ENCODE measurements around the gene CFAP157.

CFAP157 gene

GRCh38 chr9:127680226-127680625, 26.6 kb upstream of the CFAP157 start:
- H3K27me3 ChIP-seq (ENCODE audit: low read depth, low read length): no peaks in the 10 kb centered on the region
- H3K4me1 ChIP-seq (ENCODE audit: control insufficient read depth in 1 of 2, insufficient read depth in 2 of 2, low read length in 2 of 2): no peaks in the 10 kb centered on the region
- peaks cover 20 to 84% of the 10 kb centered on the region in 2 donors for H3K36me3 ChIP-seq (ENCODE audit: control insufficient read depth in 1 of 2, insufficient read depth in 2 of 2, low read length in 2 of 2)
- H3K9me3 ChIP-seq (ENCODE audit: control insufficient read depth in 1 of 2, low read length in 2 of 2): no peaks in the 10 kb centered on the region
- no peak overlapping the region for H3K4me3 ChIP-seq (ENCODE audit: low read depth in 1 of 2, low read length in 2 of 2)
- H3K27ac ChIP-seq (ENCODE audit: low read length): no peak overlapping the region

GRCh38 chr9:127680846-127681245, 25.9 kb upstream of the CFAP157 start:
- Histone ChIP-seq H3K4me1 (ENCODE audit: control insufficient read depth in 1 of 2, insufficient read depth in 2 of 2, low read length in 2 of 2) (no peaks in the 10 kb centered on the region), H3K36me3 (ENCODE audit: control insufficient read depth in 1 of 2, insufficient read depth in 2 of 2, low read length in 2 of 2) (peaks cover 18 to 78% of the 10 kb centered on the region in 2 donors), H3K9me3 (ENCODE audit: control insufficient read depth in 1 of 2, low read length in 2 of 2) (no peaks in the 10 kb centered on the region), H3K27me3 (ENCODE audit: low read depth, low read length) (no peaks in the 10 kb centered on the region), H3K27ac (ENCODE audit: low read length) (no peak overlapping the region), H3K4me3 (ENCODE audit: low read depth in 1 of 2, low read length in 2 of 2) (no peak overlapping the region)

GRCh38 chr9:127682351-127683136, 24.2 kb upstream of the CFAP157 start:
- H3K27ac ChIP-seq (ENCODE audit: low read length): no peak overlapping the region
- H3K36me3 ChIP-seq (ENCODE audit: control insufficient read depth in 1 of 2, insufficient read depth in 2 of 2, low read length in 2 of 2): peaks cover 25 to 63% of the 10 kb centered on the region in 2 donors
- no peaks in the 10 kb centered on the region for H3K9me3 ChIP-seq (ENCODE audit: control insufficient read depth in 1 of 2, low read length in 2 of 2)
- no peaks in the 10 kb centered on the region for H3K4me1 ChIP-seq (ENCODE audit: control insufficient read depth in 1 of 2, insufficient read depth in 2 of 2, low read length in 2 of 2)
- H3K4me3 ChIP-seq (ENCODE audit: low read depth in 1 of 2, low read length in 2 of 2): no peak overlapping the region
- no peaks in the 10 kb centered on the region for H3K27me3 ChIP-seq (ENCODE audit: low read depth, low read length)

GRCh38 chr9:127683723-127684122, 23.1 kb upstream of the CFAP157 start:
- Histone ChIP-seq H3K9me3 (ENCODE audit: control insufficient read depth in 1 of 2, low read length in 2 of 2) (no peaks in the 10 kb centered on the region), H3K27me3 (ENCODE audit: low read depth, low read length) (no peaks in the 10 kb centered on the region), H3K4me3 (ENCODE audit: low read depth in 1 of 2, low read length in 2 of 2) (no peak overlapping the region), H3K27ac (ENCODE audit: low read length) (no peak overlapping the region), H3K4me1 (ENCODE audit: control insufficient read depth in 1 of 2, insufficient read depth in 2 of 2, low read length in 2 of 2) (no peaks in the 10 kb centered on the region), H3K36me3 (ENCODE audit: control insufficient read depth in 1 of 2, insufficient read depth in 2 of 2, low read length in 2 of 2) (peaks cover 27 to 55% of the 10 kb centered on the region in 2 donors)

GRCh38 chr9:127684576-127684975, 22.2 kb upstream of the CFAP157 start:
- Histone ChIP-seq H3K9me3 (ENCODE audit: control insufficient read depth in 1 of 2, low read length in 2 of 2) (no peaks in the 10 kb centered on the region), H3K27ac (ENCODE audit: low read length) (no peak overlapping the region), H3K36me3 (ENCODE audit: control insufficient read depth in 1 of 2, insufficient read depth in 2 of 2, low read length in 2 of 2) (peaks cover 26 to 51% of the 10 kb centered on the region in 2 donors), H3K27me3 (ENCODE audit: low read depth, low read length) (no peaks in the 10 kb centered on the region), H3K4me1 (ENCODE audit: control insufficient read depth in 1 of 2, insufficient read depth in 2 of 2, low read length in 2 of 2) (no peaks in the 10 kb centered on the region), H3K4me3 (ENCODE audit: low read depth in 1 of 2, low read length in 2 of 2) (no peak overlapping the region)

GRCh38 chr9:127686461-127687393, 20.1 kb upstream of the CFAP157 start:
- Histone ChIP-seq H3K27ac (ENCODE audit: low read length) (no peak overlapping the region), H3K4me1 (ENCODE audit: control insufficient read depth in 1 of 2, insufficient read depth in 2 of 2, low read length in 2 of 2) (no peaks in the 10 kb centered on the region), H3K9me3 (ENCODE audit: control insufficient read depth in 1 of 2, low read length in 2 of 2) (no peaks in the 10 kb centered on the region), H3K27me3 (ENCODE audit: low read depth, low read length) (no peaks in the 10 kb centered on the region), H3K36me3 (ENCODE audit: control insufficient read depth in 1 of 2, insufficient read depth in 2 of 2, low read length in 2 of 2) (peaks cover 19 to 51% of the 10 kb centered on the region in 2 donors), H3K4me3 (ENCODE audit: low read depth in 1 of 2, low read length in 2 of 2) (no peak overlapping the region)

- Histone ChIP-seq H3K27me3 (ENCODE audit: low read depth, low read length) (no peaks in the 10 kb centered on the region), H3K4me3 (ENCODE audit: low read depth in 1 of 2, low read length in 2 of 2) (no peak overlapping the region), H3K9me3 (ENCODE audit: control insufficient read depth in 1 of 2, low read length in 2 of 2) (no peaks in the 10 kb centered on the region), H3K4me1 (ENCODE audit: control insufficient read depth in 1 of 2, insufficient read depth in 2 of 2, low read length in 2 of 2) (no peaks in the 10 kb centered on the region), H3K36me3 (ENCODE audit: control insufficient read depth in 1 of 2, insufficient read depth in 2 of 2, low read length in 2 of 2) (peaks cover 13 to 32% of the 10 kb centered on the region in 2 donors), H3K27ac (ENCODE audit: low read length) (no peak overlapping the region)
Measured at GRCh38 chr9:127689329-127690000, 17.3 kb upstream of the CFAP157 start.

- Histone ChIP-seq H3K27ac (ENCODE audit: low read length) (no peak overlapping the region), H3K36me3 (ENCODE audit: control insufficient read depth in 1 of 2, insufficient read depth in 2 of 2, low read length in 2 of 2) (peaks cover 13 to 28% of the 10 kb centered on the region in 2 donors), H3K9me3 (ENCODE audit: control insufficient read depth in 1 of 2, low read length in 2 of 2) (no peaks in the 10 kb centered on the region), H3K4me1 (ENCODE audit: control insufficient read depth in 1 of 2, insufficient read depth in 2 of 2, low read length in 2 of 2) (no peaks in the 10 kb centered on the region), H3K27me3 (ENCODE audit: low read depth, low read length) (no peaks in the 10 kb centered on the region), H3K4me3 (ENCODE audit: low read depth in 1 of 2, low read length in 2 of 2) (no peak overlapping the region)
Measured at GRCh38 chr9:127690735-127691134, 16.1 kb upstream of the CFAP157 start.

- Histone ChIP-seq H3K27ac (ENCODE audit: low read length) (no peak overlapping the region), H3K4me1 (ENCODE audit: control insufficient read depth in 1 of 2, insufficient read depth in 2 of 2, low read length in 2 of 2) (no peaks in the 10 kb centered on the region), H3K4me3 (ENCODE audit: low read depth in 1 of 2, low read length in 2 of 2) (no peak overlapping the region), H3K27me3 (ENCODE audit: low read depth, low read length) (no peaks in the 10 kb centered on the region), H3K36me3 (ENCODE audit: control insufficient read depth in 1 of 2, insufficient read depth in 2 of 2, low read length in 2 of 2) (peaks cover 3 to 28% of the 10 kb centered on the region in 2 donors), H3K9me3 (ENCODE audit: control insufficient read depth in 1 of 2, low read length in 2 of 2) (no peaks in the 10 kb centered on the region)
Measured at GRCh38 chr9:127692071-127692470, 14.7 kb upstream of the CFAP157 start.

- H3K36me3 ChIP-seq (ENCODE audit: control insufficient read depth in 1 of 2, insufficient read depth in 2 of 2, low read length in 2 of 2): peaks cover 3 to 28% of the 10 kb centered on the region in 2 donors
- H3K27ac ChIP-seq (ENCODE audit: low read length): no peak overlapping the region
- H3K4me1 ChIP-seq (ENCODE audit: control insufficient read depth in 1 of 2, insufficient read depth in 2 of 2, low read length in 2 of 2): no peaks in the 10 kb centered on the region
- H3K27me3 ChIP-seq (ENCODE audit: low read depth, low read length): no peaks in the 10 kb centered on the region
- no peaks in the 10 kb centered on the region for H3K9me3 ChIP-seq (ENCODE audit: control insufficient read depth in 1 of 2, low read length in 2 of 2)
- no peak overlapping the region for H3K4me3 ChIP-seq (ENCODE audit: low read depth in 1 of 2, low read length in 2 of 2)
Measured at GRCh38 chr9:127693143-127693542, 13.6 kb upstream of the CFAP157 start.

- Histone ChIP-seq H3K27me3 (ENCODE audit: low read depth, low read length) (no peaks in the 10 kb centered on the region), H3K4me3 (ENCODE audit: low read depth in 1 of 2, low read length in 2 of 2) (no peak overlapping the region), H3K36me3 (ENCODE audit: control insufficient read depth in 1 of 2, insufficient read depth in 2 of 2, low read length in 2 of 2) (peaks cover 2 to 28% of the 10 kb centered on the region in 2 donors), H3K4me1 (ENCODE audit: control insufficient read depth in 1 of 2, insufficient read depth in 2 of 2, low read length in 2 of 2) (no peaks in the 10 kb centered on the region), H3K27ac (ENCODE audit: low read length) (no peak overlapping the region), H3K9me3 (ENCODE audit: control insufficient read depth in 1 of 2, low read length in 2 of 2) (no peaks in the 10 kb centered on the region)
Measured at GRCh38 chr9:127693697-127694096, 13.1 kb upstream of the CFAP157 start.

All from muscle layer of duodenum (tissue), 2 donors.